Smooth muscle cell of the brain vasculature (primary cell): ENCODE results near the gene GEMIN5.
"Not testable (repeated sequence)": the region's sequence is repeated elsewhere in the genome, so short reads cannot be mapped to it uniquely, and the experiment has no call there.

Experiments used
- DNase-seq: peaks from one replicate; pipeline ENCODE4 v3.0.0-alpha.2; 2012; ENCODE audit warnings: low read depth, low spot score

Gene GEMIN5

DNA sequence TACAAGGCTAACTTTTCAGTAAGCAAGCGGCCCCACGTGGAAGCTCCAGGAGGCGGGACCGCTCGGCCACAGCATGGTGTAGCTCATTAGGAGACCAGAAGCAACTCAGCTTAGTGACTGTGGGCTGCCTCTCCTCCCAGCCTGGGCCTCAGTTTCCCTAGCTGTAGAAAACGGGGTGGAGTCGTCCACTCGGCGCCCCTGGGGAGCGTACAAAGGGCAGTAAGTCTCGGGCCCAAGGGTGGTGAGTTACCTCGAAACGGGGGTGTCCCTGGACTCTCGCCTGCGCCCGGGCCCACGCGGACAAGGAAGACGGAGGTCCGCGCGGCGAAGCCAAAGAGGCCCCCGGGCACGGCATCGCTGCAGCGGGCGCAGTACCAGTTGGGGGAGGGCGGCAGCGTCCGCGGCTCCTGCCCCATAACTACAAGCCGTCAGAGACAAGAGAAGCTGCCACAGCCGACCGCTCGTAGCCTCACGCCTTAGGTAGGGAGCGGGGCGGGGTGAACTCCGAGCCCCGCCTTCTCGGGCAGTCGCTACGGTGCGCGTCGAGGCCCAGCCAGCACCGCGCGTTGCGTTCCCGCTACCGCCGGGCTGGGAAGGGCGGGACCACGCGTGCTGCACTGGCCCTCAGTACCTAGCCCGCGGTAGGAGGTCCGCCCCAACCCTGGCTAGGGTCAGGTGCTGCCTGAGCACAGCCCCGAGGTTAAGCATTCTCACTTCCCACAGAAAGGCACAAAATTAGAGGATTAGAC is at the start of gene GEMIN5:
GEMIN5 (minus strand) TSS at position 494 of the 749 bp plus-strand sequence; CDS start at position 416, 78 bp downstream.
- DNase-seq: peak; percentile 56

- no peak for DNase-seq
These were observed 48.1 kb upstream of the GEMIN5 start for GRCh38 chr5:154986151-154986550.

DNA sequence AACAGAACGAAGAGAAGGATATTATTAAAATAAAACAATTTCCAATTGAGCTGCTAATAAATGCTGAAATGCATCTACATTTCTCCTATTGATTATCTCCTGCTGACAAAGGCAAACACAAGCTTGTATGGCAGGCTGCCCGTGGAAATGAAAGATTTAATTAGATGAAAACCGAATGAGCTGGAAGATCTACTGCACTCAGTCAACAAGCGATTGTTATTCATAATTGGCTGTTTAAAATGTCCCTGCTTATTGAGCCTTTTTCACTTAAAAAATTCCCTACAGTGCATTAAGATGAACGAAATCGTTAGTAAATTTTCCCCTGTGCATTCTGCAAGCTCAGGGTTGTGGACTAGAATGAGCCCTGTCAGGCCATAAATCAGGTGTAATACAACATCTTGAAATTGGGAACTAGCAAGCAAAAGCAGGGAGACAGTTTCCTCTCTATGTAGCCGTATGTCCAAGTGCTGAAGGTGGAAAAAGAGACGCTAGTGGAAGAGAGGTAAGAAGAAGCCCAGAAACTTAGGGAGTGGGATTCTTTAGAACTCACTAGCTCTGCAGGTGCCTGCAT is 47.0 kb upstream of the GEMIN5 start:
- no peak for DNase-seq

DNA sequence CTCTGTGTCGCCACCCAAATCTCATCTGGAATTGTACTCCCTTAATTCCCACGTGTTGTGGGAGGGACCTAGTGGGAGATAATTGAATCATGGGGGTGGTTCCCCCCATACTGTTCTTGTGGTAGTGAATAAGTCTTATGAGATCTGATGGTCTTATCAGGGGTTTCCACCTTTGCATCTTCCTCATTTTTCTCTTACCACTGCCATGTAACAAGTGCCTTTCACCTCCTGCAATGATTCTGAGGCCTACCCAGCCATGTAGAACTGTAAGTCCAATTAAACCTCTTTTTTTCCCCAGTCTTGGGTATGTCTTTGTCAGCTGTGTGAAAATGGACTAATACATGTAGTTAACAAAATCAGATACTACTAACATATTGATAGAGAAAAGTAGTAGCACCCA is 40.3 kb upstream of the GEMIN5 start:
- not testable (repeated sequence) for DNase-seq

DNA sequence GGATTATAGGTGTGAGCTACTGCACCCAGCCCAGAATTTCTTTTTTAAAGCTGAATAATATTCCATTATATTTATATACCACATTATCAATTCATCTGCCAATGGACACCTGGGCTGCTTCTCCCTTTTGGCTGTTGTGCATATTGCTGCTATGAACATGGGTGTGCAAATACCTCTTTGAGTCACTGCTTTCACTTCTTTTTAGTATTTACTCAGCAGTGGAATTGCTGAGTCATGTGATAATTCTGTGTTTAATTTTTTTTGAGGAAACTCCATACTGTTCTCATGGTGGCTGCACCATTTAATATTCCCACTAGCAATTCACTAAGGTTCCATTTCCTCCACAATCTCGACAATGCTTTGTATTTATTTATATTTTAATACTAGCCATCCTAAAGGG is 39.4 kb upstream of the GEMIN5 start:
- DNase-seq: no peak

GRCh38 chr5:154976082-154976481 is 38.1 kb upstream of the GEMIN5 start:
- not testable (repeated sequence) for DNase-seq

- DNase-seq: peak; percentile 6
These were observed 34.6 kb upstream of the GEMIN5 start for GRCh38 chr5:154972476-154973080.

GRCh38 chr5:154971501-154971900 is 33.5 kb upstream of the GEMIN5 start:
- no peak for DNase-seq

DNA sequence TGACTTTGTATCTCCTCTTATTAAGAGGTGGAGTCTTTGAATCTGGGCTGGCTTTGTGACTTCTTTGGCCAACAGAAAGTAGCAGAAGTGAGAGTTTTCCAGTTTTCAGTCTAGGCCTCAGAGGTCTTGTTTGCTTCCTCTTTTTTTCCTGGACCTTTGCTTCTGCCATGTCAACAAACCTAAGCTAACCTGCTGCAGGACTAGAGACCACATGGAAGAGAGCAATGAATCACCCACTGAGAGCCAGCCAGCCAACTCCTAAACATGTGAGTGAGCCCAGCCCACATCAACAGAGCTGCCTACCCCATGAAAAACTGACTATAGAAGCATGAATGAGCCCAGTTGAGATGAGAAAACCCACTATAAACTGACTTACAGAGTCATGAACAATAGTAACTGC is 32.7 kb upstream of the GEMIN5 start:
- no peak for DNase-seq

DNA sequence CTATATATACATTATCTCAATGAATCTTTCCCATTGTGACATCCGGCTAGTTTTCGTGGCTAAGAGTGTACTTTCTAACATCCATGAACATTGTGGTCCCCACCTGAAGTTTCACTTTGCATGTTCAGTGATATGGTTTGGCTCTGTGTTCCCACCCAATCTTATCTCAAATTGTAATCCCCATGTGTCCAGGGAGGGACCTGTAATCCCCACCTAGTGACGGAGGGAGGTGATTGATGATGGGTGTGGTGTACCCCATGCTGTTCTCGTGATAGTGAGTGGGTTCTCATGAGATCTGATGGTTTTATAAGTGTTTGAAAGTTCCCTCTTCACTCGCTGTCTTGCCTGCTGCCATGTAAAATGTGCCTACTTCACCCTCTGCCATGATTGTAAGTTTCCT is 30.9 kb upstream of the GEMIN5 start:
- DNase-seq: no peak

GRCh38 chr5:154967421-154968024 is 29.5 kb upstream of the GEMIN5 start:
- DNase-seq: no peak

DNA sequence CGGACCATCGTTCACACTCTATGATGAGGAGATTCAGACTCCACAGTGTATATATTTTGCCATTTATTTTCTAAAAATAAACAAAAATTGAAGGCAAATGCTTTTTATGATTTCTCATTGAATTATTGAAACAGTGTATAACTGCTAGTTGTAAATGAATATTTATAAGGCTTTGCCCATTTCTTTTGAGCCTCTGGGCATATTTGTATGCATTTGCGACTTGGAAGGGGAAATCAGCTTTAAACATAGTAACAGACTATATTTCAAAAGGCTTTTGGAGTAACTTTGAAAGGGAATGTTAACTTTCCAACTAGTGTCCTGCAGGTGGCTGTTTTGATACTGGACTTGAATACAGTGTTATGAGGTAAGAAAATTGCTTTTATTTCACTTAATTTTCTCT is 28.9 kb upstream of the GEMIN5 start:
- DNase-seq: no peak

DNA sequence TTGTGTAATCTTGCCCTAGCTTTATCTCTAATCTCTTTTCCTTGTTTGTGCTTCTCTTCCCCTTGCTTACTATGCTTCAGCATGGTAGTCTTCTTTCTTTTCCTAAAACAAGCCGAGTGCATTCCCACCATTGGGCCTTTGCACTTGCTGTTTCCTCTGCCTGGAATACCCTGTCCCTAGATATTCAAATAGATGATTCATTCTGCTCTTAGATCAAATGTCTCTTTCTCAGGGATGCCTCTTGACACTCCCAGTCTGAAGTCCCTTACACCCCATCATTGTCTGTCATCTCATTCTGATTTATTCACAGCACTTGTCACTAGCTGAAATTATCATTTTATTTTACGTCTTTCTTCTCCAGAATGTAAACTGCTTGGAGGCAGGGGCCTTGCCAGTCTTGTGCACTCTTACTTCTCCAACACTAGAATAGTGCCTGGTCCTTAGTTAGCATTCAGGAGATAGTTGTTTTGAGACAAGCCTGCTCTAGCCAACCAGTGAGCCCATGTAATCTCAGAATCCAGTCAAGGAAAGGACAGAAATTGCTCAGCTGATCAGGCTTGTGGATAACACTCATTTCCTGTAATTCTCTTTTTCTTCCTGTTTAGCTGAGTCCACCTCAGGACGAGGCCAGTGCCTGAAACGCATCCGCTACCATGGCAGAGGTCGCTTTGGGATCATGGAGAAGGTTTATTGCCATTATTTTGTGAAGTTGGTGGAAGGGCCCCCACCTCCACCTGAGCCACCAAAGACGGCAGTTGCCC is 28.2 kb upstream of the GEMIN5 start:
- no peak for DNase-seq

GRCh38 chr5:154962494-154962893 is 24.5 kb upstream of the GEMIN5 start:
- no peak for DNase-seq

DNA sequence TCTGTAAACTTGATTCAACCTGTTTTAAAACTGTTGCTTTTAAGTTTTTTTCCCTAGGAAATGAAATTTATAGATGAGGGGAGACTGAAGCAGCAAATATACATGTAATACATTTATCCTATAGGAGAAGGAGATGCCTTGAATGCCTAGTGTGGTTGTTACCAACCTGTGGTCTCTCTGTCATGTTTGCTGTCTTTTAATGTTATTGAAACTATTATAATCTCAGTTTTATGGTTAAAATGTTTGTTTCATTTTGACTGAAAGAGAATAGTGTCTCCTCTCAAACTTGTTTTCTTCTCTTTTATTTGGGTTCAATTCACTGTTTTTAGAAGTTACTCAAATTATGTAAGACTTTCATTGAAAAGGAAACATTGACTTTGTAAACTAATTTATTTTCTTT is 18.7 kb upstream of the GEMIN5 start:
- no peak for DNase-seq

GRCh38 chr5:154949781-154950180 is 11.8 kb upstream of the GEMIN5 start:
- no peak for DNase-seq

- DNase-seq: no peak
These were observed 10.3 kb upstream of the GEMIN5 start for GRCh38 chr5:154948313-154948712.

DNA sequence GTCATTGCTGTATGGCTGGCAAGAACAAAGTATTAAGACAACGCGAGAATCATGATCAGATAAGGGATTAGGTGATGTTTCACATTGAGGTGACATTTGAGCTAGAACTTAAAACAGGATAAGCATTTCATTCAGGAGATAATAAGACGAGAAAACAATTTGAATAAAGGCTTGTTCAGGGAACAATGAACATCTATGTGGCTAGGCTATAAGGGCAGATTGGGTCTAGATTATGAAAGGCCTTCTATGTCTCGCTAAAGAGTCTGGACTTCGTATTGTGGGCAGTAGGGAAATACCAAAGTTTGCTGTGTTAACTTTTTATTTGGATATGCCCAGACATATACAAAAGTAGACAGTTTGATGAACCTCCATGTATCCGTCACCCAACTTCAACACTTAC is 9.8 kb upstream of the GEMIN5 start:
- DNase-seq: no peak

DNA sequence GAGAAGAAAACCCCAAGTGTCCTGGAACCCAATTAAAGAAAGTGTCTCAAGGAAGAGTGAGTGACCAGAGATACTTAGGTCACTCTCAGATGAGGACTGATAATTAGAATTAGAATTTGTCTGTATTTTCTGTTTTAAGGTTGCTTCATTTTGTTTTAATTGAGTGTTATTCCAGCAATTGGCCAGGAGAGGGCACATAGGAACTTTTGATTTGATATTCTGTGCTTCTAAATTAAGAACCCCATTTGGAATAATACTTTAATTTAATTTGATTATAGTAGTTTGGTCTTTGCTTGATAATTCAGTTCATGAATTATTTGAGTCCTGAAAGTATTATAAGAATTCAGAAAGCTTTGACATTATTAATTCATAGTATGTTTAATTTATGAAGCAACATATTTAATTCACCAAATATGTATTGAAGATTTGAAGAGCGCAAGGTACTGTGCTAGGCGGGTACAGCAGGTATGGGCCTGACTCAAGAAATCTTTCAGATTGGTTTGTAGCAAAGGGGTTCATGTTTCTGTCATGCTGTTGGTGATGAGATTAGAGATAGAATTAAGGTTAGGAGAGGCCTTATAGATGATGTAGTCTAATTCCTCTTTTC is 7.8 kb upstream of the GEMIN5 start:
- no peak for DNase-seq

DNA sequence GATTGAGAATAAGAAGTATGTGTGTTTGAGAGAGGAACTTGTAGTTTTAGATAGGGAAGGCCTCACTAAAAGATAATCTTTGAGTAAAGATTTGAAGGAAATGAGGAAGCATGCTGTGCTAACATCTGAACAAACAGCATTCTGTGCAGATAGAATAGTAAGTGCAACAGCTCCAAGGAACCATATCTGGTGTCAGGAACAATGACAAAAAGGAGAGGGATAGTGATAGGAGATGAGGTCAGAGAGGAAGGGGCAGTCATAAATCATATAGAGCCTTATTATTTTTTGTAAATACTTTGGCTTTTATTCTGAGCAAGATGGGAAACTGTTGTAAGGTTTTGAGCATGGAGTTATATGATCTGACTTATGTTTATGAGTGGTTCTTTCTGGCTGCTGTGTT is 6.7 kb upstream of the GEMIN5 start:
- DNase-seq: no peak

- DNase-seq: no peak
These were observed 5.5 kb upstream of the GEMIN5 start for GRCh38 chr5:154943527-154943926.
